GM21390 (cell line): Measurements from ENCODE around the gene GOLGA8B.
"Not testable (repeated sequence)": the region's sequence is repeated elsewhere in the genome, so short reads cannot be mapped to it uniquely, and the experiment has no call there.

Source experiments
- ATAC-seq: cut with Tn5 transposase; IDR thresholded peaks from one replicate; pipeline ENCODE4 v1.9.1; 2021; ENCODE audit not compliant: unreplicated experiment

The GOLGA8B gene

DNA sequence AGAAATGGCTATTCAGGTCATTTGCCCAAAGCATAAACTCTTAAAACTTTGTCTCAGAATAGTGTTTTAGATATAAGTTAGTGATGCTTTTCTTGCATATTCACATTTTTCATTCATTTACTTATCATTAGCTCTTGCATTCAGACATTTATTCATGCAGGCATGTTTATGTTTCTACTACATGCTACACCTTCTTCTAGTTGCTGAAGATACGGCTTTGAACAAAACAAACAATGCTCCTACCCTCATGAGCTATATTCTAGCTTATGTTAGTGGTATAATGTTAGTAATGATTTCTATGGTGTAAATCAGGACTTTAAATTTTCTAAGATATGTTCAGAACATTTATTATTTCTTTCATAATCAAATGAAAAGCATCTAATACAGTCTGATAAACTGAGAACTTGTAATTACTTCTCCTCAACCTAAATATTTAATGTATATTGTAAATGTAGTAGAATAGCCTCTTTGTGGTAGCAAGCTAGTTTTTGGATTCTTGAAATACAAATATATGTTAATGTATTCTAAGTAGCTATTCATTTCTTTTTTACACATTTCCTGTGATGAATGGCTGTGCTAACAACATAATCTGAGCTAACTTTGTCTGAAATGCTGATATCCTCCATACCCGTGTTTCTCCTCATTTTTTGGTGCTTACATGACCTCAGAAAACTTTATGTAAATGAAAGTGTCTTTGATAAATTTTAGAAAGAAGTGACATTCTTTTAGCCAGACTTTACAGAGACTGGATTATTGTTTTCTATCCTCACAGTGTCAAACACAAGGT is 15.5 kb upstream of the GOLGA8B start:
- no peak for ATAC-seq

DNA sequence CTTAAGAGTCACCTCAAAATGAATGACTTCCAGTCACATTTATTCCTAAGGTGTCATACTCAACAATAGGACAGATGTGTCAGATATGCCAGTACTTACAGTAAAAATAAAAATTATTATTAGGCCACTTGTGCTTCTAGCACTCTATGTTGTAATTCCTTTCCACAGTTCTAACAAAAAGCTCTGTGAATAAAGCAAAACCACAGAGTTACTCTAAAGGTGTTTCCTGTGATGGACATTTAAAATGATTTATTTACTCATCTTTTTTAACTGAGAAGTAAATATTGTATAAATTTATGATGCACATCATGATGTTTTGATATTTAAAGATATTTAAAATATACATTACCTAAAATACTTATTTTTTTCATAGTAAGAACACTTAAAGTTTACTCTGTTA is 13.9 kb upstream of the GOLGA8B start:
- ATAC-seq = no peak

DNA sequence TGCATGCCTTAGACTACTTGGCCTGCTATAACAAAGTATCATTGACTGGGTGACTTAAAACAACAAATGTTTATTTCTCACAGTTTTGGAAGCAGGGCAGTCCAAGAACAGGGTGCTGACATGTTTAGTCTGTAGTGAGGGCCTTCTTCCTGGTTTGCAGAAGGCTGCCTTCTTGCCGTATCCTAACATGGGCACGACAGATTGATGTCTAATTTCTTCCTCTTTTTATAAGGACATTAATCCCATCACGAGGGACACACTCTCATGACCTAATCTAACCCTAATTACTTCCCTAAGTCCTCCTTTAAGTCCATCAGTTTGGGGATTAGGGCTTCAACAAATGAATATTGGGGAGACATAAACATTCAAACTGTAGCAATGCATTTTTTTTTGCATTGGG is 10.9 kb upstream of the GOLGA8B start:
- ATAC-seq = no peak

DNA sequence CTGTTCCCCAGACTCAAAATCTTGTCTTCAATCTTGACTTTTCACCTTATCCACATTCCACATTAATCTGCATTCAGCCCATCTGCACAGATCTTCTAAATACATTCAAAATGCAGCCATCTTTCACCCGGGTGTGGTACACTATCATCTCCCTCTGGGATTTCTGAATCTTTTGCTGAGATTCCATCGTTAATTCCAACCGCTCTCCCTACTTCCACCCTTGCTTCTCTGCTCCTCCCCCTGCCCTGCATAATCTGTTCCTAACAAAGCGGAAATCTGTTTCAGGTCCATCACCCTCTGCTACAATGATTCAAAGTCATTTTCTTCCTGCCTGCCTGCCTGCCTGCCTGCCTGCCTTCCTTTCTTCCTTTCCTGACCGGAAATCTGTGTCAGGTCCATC is 7.9 kb upstream of the GOLGA8B start:
- ATAC-seq = no peak

DNA sequence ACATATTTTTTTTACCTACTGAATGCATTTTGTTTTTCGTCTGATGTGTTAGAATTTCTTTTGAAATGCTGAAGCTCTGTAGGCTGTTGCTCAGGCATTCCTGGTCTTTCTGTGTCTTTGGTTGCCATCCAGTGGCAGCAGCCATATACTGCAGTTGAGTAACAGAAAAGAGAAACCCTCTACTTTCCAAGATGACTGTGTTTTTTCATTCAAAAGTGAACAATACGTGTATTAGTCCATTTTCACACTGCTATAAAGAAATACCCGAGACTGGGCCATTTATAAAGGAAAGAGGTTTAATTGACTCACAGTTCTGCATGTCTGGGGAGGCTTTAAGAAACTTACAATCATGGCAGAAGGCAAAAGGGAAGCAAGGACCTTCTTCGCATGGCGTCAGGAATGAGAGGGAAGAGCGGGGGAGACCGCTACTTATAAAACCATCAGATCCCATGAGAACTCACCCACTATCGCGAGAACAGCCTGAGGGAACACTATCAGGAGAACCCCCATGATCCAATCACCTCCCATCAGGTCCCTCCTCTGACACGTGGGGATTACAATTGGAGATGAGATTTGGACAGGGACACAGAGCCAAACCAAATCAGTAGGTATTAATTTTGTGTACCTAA is 4.7 kb upstream of the GOLGA8B start:
- ATAC-seq = peak; percentile 40

DNA sequence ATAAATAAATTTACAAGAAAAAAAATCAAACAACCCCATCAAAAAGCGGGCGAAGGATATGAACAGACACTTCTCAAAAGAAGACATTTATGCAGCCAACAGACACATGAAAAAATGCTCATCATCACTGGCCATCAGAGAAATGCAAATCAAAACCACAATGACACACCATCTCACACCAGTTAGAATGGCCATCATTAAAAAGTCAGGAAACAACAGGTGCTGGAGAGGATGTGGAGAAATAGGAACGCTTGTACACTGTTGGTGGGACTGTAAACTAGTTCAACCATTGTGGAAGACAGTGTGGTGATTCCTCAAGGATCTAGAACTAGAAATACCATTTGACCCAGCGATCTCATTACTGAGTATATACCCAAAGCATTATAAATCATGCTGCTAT is 2.5 kb upstream of the GOLGA8B start:
- ATAC-seq = not testable (repeated sequence)

DNA sequence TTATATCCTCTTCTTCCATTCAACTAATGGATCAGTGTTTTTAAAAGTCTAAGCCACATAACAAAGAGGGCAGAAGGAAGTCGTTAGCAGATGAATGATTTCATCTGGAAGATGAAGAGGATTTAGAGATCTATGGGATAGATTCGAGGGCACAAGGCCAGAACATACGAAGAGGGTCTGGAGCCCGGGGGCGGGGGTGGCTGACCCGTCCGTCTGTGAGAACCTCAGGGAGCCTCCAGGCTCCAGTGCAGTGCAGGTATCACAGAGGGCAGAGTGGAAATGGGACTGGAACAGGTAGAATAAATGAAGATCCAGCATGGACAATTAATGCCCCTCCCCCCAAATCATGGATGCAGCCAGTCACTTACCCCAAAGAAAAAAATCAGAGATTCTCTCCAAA is 1.5 kb upstream of the GOLGA8B start:
- no peak for ATAC-seq

DNA sequence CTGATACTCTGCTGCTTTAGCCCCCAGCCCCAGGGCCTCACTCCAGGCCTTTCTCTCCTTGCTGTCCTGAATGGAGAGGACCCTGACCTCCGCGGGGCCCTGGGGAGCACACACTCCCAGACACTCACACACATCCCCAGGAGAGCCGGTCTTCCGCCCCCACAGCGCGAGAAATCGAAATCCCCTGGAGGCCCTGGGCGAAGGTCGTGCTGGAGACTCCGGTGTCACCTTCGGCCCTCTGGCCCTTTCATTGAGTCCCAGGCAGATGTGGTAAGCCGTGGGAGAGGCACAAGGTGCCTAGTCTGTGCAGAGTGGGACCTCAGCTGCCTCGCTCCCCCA is 848 bp upstream of the GOLGA8B start:
- ATAC-seq = no peak

DNA sequence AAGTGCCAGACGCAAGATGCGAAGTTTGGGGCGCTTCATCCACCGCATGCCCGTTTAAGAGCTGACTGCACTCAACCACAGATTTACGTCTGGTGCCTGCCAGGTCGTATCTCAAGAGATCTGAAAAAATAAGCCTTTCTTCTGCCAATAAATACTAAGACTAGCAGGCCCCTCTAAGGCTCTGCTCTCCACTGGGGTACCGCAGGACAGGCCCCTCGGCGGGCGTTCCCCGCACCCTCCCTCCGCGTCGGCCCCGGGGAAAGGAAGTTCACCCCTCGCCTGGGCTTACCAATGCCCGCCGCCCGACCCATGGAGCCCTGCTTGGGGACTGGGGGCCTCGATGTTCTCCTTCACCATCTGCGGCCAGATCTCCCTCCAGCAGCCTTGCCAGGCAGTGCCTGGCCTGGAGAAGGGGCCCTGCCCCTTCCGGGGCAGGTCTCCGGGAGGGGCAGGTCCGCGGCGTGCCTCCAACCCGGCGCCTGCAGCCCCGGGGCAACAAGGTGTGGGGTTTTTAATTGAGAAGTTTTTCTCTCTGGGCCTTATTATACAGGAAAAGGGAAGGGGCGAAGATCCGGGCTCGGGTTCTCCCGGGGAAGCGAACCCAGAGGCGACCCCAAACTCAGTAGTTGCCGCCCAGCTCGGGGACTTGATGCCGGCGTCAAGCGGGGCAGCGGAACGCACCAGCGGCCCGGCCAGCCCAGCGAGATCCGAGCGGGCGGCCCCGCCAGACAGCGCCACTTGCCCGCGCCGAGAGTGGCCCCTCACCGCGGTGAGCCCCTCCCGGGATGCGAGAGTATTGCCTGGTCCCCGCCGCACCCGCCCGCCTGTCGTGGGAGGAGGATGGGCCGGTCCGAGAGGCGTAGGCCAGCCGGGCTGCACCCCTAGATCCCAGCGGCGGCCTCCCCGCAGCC is 735 bp downstream of the GOLGA8B start:
- ATAC-seq = peak; percentile 62

DNA sequence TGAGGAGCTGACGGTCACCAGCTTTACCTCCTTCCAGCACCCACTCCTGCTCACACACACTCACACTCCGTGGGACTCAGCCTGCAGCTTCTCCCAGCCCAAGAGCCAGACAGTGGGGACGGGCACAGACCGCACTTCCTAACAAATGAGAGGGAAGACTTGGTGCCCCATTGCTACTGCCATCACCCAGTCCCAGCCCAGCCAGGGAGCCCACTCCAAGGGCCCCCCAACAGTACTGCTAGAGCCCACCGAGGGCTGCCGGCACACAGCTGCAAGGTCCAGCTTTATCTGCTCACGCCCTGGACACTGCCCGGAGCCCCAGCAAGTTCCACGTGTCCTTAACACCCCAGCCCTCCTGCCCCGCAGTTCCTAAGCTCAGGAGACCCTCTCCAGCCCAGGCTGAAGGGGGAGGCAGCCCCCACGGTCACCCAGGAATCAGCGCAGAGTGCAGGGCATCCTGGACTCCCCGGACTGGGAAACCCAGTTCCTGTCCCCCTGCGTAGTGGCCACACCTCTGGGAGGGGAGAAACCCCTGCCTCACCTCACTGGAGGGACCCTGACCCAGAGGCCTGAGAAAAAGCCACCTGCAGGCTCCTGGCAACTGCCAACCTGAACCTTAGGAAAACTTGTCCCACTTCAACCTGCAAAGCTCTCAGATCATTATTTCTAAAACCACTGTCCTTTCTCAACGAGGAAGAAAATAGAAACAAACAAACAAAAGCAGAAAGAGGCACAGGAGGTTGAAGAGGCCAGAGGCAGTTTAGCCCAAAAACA is 1.6 kb downstream of the GOLGA8B start:
- ATAC-seq = not testable (repeated sequence)

DNA sequence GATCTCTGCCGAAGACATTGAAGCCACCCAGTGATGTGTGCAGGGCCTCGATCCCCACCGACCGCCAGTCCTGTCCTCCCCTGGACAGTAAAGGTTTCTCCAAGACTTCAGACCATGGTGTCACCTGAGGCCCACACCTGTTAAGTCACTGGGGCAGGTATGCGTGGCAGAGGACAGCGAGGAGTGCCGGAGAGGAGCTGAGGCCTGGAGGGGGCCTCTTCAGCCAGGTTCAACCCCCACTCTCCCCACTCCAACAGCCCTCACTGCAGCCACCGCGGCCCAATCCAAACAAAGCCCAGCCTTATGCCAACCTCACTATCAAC is 2.4 kb downstream of the GOLGA8B start:
- ATAC-seq = no peak

DNA sequence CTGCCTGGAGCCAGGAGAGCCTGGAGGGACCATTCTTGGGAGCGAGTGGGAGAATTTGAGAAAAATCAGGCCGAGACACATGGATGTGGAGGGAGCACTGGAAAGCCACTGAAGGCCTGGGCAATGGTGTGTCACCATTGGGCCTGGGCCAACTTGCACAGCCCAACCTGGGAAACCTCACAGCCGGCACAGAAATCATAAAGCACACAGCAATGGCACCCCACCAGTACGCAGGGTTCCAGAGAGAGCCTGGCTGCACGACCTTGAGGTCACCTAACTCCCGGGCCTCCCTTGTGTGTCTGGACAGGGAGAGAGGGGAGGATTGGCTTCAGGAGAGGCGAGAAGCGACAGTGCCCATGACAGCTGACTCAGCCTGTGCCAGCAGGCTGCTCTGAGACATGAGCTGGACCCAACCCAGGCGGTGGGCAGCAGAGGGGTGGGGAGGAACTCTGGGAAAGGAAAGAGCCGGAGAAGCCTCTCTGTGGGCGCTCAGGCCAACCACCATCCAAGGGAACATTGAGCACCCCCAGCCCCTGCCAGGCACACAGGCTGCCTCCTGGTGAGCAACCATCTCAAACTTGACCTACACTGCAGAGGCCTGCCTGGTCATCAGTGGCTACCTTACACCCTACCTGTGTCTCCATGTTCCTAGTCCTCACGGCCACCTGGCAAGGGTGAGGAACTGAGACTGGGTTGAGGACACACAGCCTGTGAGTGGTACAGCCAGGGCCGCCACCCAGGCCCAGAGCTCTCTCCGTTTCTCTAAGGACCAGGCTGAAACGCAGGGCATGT is 3.0 kb downstream of the GOLGA8B start:
- not testable (repeated sequence) for ATAC-seq

DNA sequence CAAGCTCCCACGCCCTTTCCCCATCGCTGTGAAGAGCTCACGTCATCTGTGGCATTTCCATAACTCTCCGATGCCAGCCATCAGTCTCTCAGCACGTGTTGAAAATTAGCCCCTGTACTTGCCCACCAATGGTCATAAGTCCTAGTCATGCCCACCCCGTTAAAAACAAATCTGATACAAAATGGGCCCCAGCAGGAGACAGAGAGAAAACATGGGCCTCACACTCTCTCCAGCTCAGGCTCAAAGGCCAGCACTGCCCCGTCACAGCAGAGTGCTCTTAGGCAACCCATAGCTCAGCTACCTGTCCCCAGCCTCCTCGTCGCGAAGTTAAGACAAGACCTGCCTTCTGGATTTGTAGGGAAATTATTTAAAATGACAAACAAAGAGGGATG is 5.2 kb downstream of the GOLGA8B start:
- no peak for ATAC-seq

DNA sequence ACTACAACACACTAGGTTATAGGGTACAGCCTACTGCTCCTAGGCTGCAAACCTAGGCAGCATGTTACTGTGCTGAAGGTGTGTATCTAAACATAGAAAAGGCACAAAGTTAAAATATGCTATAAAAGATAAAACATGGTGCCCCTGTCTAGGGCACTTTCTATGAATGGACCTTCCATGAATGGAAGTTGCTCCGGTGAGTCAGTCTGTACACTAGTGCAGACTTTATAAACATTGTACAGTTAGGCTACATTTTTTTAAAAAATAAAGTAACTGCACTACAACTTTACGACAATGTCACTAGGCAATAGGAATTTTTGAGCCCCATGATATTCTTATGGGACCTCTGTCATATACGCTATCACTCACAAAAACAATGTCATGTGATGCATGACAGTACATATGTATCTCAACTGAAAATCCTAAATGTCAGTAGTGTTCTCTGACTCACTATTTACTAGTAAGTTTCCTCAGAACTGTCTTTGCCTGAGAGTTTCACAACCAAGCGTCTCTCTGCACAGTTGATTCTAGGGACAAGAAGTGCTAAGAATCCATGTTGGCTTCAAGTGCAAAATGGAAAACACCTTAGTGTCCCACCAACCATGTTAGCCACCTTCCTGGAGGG is 5.7 kb downstream of the GOLGA8B start:
- ATAC-seq = not testable (repeated sequence)

DNA sequence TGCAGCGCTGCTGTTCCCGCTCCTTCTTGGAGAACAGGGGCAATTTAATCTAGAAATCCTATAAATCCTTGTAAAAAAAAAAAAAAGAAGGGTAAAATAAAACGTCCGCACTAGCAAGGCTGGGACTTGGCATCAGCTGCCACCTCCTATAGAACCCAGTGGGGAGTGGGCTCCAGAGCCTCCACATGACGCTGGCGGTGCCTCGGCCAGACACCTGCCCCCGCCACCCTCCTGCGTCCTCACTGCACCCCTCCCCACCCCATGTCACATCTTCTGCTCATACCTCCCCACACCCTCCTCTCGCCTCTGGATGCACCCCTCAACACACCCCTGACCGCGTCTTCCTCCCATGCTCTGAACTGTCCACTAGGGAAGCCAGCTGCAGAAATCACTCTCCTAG is 8.4 kb downstream of the GOLGA8B start:
- not testable (repeated sequence) for ATAC-seq

DNA sequence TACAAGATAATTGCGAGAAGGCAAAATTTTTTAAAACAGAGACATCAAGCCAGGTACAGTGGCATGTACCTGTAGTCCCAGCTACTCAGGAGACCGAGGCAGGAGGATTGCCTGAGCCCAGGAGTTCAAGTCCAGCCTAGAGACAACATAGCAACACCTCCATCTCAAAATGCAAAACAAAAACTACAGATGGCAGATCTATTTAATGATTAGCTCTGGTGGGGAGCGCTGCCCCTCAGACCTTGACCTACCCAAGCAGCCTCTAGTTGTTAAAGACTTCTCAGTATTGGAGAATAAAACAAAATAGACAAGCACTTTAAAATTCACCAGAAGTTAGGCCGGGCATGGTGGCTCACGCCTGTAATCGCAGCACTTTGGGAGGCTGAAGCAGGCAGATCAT is 10.5 kb downstream of the GOLGA8B start:
- not testable (repeated sequence) for ATAC-seq

DNA sequence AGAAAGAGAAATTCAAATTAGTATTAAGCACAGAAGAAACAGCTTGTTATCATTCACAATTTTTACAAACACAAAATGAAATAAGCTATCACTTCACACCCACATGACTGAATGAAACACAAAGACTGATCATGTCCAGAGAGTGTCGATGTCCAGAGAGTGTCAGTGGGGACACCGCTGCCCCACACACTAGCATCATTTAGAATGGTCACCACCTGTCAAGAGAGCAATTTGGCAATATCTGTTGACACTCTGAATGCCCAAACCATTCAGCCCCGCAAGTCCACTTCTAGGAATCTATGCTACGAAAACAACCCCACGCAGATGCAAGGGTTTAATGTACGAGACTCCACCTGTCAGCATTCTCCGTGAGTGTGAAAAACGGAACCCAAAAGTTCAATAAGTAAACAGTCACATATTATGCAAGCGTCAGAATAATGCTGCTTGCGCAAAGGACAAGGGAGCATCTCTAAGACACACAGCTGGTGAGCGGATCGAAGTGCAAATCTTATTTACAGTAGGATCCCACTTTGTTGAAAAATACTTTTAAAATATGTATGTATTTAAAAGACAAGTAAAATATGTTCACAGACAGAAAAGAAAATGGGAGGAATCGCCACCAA is 11.3 kb downstream of the GOLGA8B start:
- not testable (repeated sequence) for ATAC-seq

DNA sequence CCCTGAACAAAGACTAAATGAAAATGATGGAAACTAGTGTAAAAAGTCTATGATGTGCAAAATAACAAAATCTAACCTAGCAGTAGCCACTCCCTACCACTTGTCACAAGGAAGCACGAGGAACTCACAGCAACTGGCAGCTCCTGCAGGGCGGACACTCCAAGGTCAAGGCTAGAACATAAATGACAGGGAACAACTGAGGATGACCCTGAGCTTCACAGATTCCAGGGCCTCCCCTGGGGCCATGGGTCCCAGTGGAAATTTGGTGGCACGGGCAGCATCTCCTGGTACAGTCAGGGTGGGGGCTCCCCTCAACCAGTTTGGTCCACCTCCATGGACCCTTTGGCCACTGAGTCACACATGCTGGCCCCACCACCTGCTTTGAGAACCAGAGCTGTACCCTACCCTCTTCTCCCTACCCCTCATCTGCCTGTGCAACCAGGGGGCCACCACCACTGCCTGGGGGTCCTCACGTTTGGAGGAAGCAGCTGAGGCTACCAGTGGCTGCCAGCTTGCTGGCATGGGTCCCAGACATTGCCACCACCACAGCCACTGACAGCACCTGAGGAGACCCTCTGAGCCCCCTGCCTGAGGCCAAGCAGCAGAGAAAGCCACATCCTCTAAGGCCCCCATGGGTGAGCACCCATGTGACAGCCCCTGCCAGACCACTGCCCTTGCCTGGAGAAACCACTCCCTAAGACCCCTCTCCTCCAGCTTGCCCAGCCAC is 13.6 kb downstream of the GOLGA8B start:
- not testable (repeated sequence) for ATAC-seq

DNA sequence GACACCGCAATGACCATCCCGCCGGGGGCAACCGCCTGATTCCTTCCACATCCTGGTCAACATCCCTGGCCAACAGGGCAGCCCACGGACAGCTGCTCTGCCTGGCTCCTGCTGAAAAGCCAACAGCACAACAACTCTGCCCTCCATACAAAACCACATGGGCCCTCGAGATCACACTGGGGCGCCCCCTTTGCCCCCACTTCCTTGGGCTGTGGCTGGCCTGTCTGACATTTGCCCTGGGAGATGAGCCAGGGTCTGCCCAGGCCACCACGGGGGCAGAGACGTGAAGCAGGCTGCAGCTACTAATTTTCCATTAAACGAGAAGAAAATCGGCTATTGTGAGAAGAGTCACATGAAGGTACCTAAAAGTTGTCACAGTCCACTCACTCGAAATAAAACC is 16.3 kb downstream of the GOLGA8B start:
- not testable (repeated sequence) for ATAC-seq
